Neutrophil (primary cell): Measurements from ENCODE around the gene TMEM69.
"Not testable (repeated sequence)": the region's sequence is repeated elsewhere in the genome, so short reads cannot be mapped to it uniquely, and the experiment has no call there.

ENCODE experiments used
- H3K27ac ChIP-seq: fragments of 200-600 bp; sonication (generic); 2 replicates; pipeline ENCODE4 v1.5.1; 2016; ENCODE audit warnings: mild to moderate bottlenecking, moderate library complexity
- H3K27me3 ChIP-seq: fragments of 200-600 bp; sonication (generic); 2 replicates; pipeline ENCODE4 v1.6.0; 2016; ENCODE audit warnings: mild to moderate bottlenecking
- H3K36me3 ChIP-seq: fragments of 200-600 bp; sonication (generic); 2 replicates; pipeline ENCODE4 v1.5.1; 2017
- H3K4me1 ChIP-seq, 2 experiments: fragments of 200-600 bp in 1 of 2; sonication (generic) in 1 of 2; 1 replicate in 1 of 2; 2 replicates in 1 of 2; pipeline versions ENCODE4 v1.5.1 to v1.6.1; 2013 to 2016; ENCODE audit warnings: low read depth in 1 of 2, low read length in 1 of 2, mild to moderate bottlenecking in 1 of 2, moderate library complexity in 1 of 2; ENCODE audit not compliant: control insufficient read depth in 1 of 2, insufficient read depth in 1 of 2
- H3K4me3 ChIP-seq, 2 experiments: fragments of 200-600 bp in 1 of 2; sonication (generic) in 1 of 2; 1 replicate in 1 of 2; 2 replicates in 1 of 2; pipeline ENCODE4 v1.5.1; 2013 to 2016; ENCODE audit warnings: low read depth in 1 of 2, low read length in 1 of 2, mild to moderate bottlenecking in 1 of 2, moderate library complexity in 1 of 2
- H3K9me3 ChIP-seq: fragments of 200-600 bp; sonication (generic); 2 replicates; pipeline ENCODE4 v1.5.1; 2016
- CTCF ChIP-seq: fragments of 200-600 bp; sonication (generic); IDR thresholded peaks from 2 replicates; pipeline ENCODE4 v1.5.1; 2016; ENCODE audit warnings: antibody characterized with exemption

Gene TMEM69

GRCh38 chr1:45686288-45687013 is 1.5 kb upstream of the TMEM69 start, which contains the start of gene GPBP1L1:
TSS of gene GPBP1L1 (minus strand) at chr1:45686533. CDS start at chr1:45659087, 27,446 bp downstream.
- Histone ChIP-seq H3K36me3 (peaks cover 5% of the 10 kb centered on the region), H3K27ac (peak within 1 kb of the TSS; percentile 93), H3K4me1 (peaks cover 43 to 46% of the 10 kb centered on the region in 2 experiments), H3K4me3 (peak within 1 kb of the TSS; percentile 86 to 95), H3K9me3 (no peaks in the 10 kb centered on the region), H3K27me3 (no peaks in the 10 kb centered on the region)
- peak; percentile 29 for TF ChIP-seq CTCF

GRCh38 chr1:45687014-45687753 is 797 bp upstream of the TMEM69 start:
- Histone ChIP-seq H3K4me3 (peak overlapping the region; percentile 86 to 95), H3K36me3 (peaks cover 5% of the 10 kb centered on the region), H3K9me3 (no peaks in the 10 kb centered on the region), H3K27me3 (no peaks in the 10 kb centered on the region), H3K4me1 (peaks cover 36 to 46% of the 10 kb centered on the region in 2 experiments), H3K27ac (peak overlapping the region; percentile 93)
- TF ChIP-seq CTCF, result peak; percentile 26

GRCh38 chr1:45693811-45694210 is 5.8 kb downstream of the TMEM69 start:
- H3K27ac ChIP-seq, H3K4me3 ChIP-seq, H3K27me3 ChIP-seq, H3K9me3 ChIP-seq, H3K4me1 ChIP-seq: not testable (repeated sequence)
- peaks cover 33% of the 10 kb centered on the region for H3K36me3 ChIP-seq

DNA sequence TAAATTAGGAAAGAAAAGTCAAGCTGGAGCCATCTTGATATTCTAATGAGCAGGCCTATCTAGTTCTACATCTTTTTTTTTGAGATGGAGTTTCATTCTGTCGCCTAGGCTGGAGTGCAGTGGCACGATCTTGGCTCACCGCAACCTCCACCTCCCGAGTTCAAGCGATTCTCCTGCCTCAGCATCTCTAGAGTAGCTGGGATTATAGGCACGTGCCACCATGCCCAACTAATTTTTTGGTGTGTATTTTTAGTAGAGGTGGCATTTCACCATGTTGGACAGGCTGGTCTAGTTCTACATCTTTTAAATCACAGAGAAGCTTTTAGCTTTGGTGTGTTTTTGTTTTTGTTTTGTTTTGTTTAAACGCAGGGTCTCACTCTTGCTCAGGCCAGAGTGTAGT is 6.8 kb downstream of the TMEM69 start:
- H3K27ac ChIP-seq, result no peak overlapping the region
- H3K27me3 ChIP-seq, result no peaks in the 10 kb centered on the region
- TF ChIP-seq CTCF, result no peak
- H3K36me3 ChIP-seq, result peaks cover 33% of the 10 kb centered on the region
- H3K4me3 ChIP-seq, result no peak overlapping the region
- no peaks in the 10 kb centered on the region for H3K4me1 ChIP-seq
- no peaks in the 10 kb centered on the region for H3K9me3 ChIP-seq

GRCh38 chr1:45704637-45705036 is 16.7 kb downstream of the TMEM69 start:
- Histone ChIP-seq H3K36me3 (no peaks in the 10 kb centered on the region), H3K9me3 (no peaks in the 10 kb centered on the region), H3K27ac (no peak overlapping the region), H3K4me1 (no peaks in the 10 kb centered on the region), H3K4me3 (no peak overlapping the region), H3K27me3 (no peaks in the 10 kb centered on the region)
- no peak for TF ChIP-seq CTCF

- Histone ChIP-seq H3K27ac (no peak overlapping the region), H3K36me3 (no peaks in the 10 kb centered on the region), H3K27me3 (no peaks in the 10 kb centered on the region), H3K9me3 (no peaks in the 10 kb centered on the region), H3K4me1 (no peaks in the 10 kb centered on the region), H3K4me3 (no peak overlapping the region)
- no peak for TF ChIP-seq CTCF
Measured at GRCh38 chr1:45713711-45714110, 25.7 kb downstream of the TMEM69 start.
